OCI-LY1 (cell line): ENCODE measurements around the gene DGCR8.

Experiments used
- H2AFZ ChIP-seq: fragments of 200-600 bp; sonication (generic), shearing (Covaris generic); 2 replicates; pipeline ENCODE4 v1.6.0; 2014; ENCODE audit warnings: antibody characterized with exemption, mild to moderate bottlenecking, low read length
- H3F3A ChIP-seq: fragments of 200-600 bp; sonication (generic), shearing (Covaris generic); 2 replicates; pipeline ENCODE4 v1.6.0; 2014; ENCODE audit warnings: mild to moderate bottlenecking, antibody characterized with exemption, low read length, moderate library complexity; ENCODE audit not compliant: insufficient read depth
- H3K27ac ChIP-seq: fragments of 200-600 bp; sonication (generic); 2 replicates; pipeline ENCODE4 v1.5.1; 2014; ENCODE audit warnings: low read length, mixed run types, mild to moderate bottlenecking, low read depth; ENCODE audit not compliant: poor library complexity, severe bottlenecking
- H3K27me3 ChIP-seq: fragments of 200-600 bp; sonication (generic); 2 replicates; pipeline ENCODE4 v1.6.0; 2014; ENCODE audit warnings: antibody characterized with exemption, mild to moderate bottlenecking, low read length, moderate library complexity; ENCODE audit not compliant: insufficient read depth
- H3K36me3 ChIP-seq: fragments of 200-600 bp; sonication (generic); 2 replicates; pipeline ENCODE4 v1.6.1; 2014; ENCODE audit warnings: mild to moderate bottlenecking, antibody characterized with exemption, low read length, moderate library complexity, mixed read lengths; ENCODE audit not compliant: insufficient read depth
- H3K4me1 ChIP-seq: fragments of 200-600 bp; sonication (generic); 2 replicates; pipeline ENCODE4 v1.5.1; 2014; ENCODE audit warnings: mild to moderate bottlenecking, low read length, moderate library complexity; ENCODE audit not compliant: insufficient read depth, severe bottlenecking
- H3K4me2 ChIP-seq: fragments of 200-600 bp; sonication (generic), shearing (Covaris generic); 2 replicates; pipeline ENCODE4 v1.6.1; 2014; ENCODE audit warnings: low read length
- H3K4me3 ChIP-seq: fragments of 200-600 bp; sonication (generic); 2 replicates; pipeline ENCODE4 v1.5.1; 2014; ENCODE audit warnings: low read length, low read depth, mild to moderate bottlenecking, mixed read lengths; ENCODE audit not compliant: poor library complexity, severe bottlenecking
- H3K79me2 ChIP-seq: fragments of 200-600 bp; shearing (Covaris generic); 2 replicates; pipeline ENCODE4 v1.6.1; 2016; ENCODE audit warnings: mixed run types, low read length, mixed read lengths; ENCODE audit not compliant: insufficient read depth
- H3K9ac ChIP-seq: fragments of 200-600 bp; sonication (generic), shearing (Covaris generic); 2 replicates; pipeline ENCODE4 v1.6.1; 2014; ENCODE audit warnings: mild to moderate bottlenecking, low read length, mixed read lengths
- H3K9me2 ChIP-seq: fragments of 200-600 bp; sonication (generic), shearing (Covaris generic); 2 replicates; pipeline ENCODE4 v1.6.1; 2014; ENCODE audit warnings: low read depth, mild to moderate bottlenecking, low read length, mixed read lengths
- H3K9me3 ChIP-seq: fragments of 200-600 bp; shearing (Covaris generic); 2 replicates; pipeline ENCODE4 v1.6.1; 2014; ENCODE audit warnings: low read length, mixed read lengths
- H4K20me1 ChIP-seq: fragments of 200-600 bp; sonication (generic), shearing (Covaris generic); 2 replicates; pipeline ENCODE4 v1.6.0; 2016; ENCODE audit warnings: mild to moderate bottlenecking, low read length; ENCODE audit not compliant: insufficient read depth
- CTCF ChIP-seq: fragments of 200-600 bp; sonication (generic), shearing (Covaris generic); IDR thresholded peaks from 2 replicates; pipeline ENCODE4 v1.5.1; 2017; ENCODE audit warnings: mild to moderate bottlenecking, antibody characterized with exemption, low read length, moderate library complexity, mixed read lengths
- EZH2 ChIP-seq: fragments of 200-600 bp; sonication (generic), shearing (Covaris generic); IDR thresholded peaks from 2 replicates; pipeline ENCODE4 v1.8.0; 2017; ENCODE audit warnings: borderline replicate concordance, mixed run types, mild to moderate bottlenecking, antibody characterized with exemption, low read length, moderate library complexity, mixed read lengths

DGCR8 gene

GRCh38 chr22:20053407-20054033 is 26.5 kb upstream of the DGCR8 start:
- H3K79me2 ChIP-seq: no peaks in the 10 kb centered on the region
- H3K4me2 ChIP-seq: no peak overlapping the region
- H3F3A ChIP-seq: no peaks in the 10 kb centered on the region
- H3K9me3 ChIP-seq: no peaks in the 10 kb centered on the region
- H3K9ac ChIP-seq: no peak overlapping the region
- H4K20me1 ChIP-seq: no peaks in the 10 kb centered on the region
- no peak overlapping the region for H3K4me3 ChIP-seq
- H3K27me3 ChIP-seq: no peaks in the 10 kb centered on the region
- no peaks in the 10 kb centered on the region for H3K9me2 ChIP-seq
- no peak for TF ChIP-seq CTCF
- TF ChIP-seq EZH2: no peak
- H3K36me3 ChIP-seq: peaks cover 22% of the 10 kb centered on the region
- no peak overlapping the region for H2AFZ ChIP-seq
- H3K27ac ChIP-seq: no peak overlapping the region
- no peaks in the 10 kb centered on the region for H3K4me1 ChIP-seq

- TF ChIP-seq CTCF: no peak
- TF ChIP-seq EZH2: no peak
- H3F3A ChIP-seq: no peaks in the 10 kb centered on the region
- no peaks in the 10 kb centered on the region for H3K27me3 ChIP-seq
- no peaks in the 10 kb centered on the region for H3K9me3 ChIP-seq
- H3K79me2 ChIP-seq: no peaks in the 10 kb centered on the region
- no peak overlapping the region for H3K4me2 ChIP-seq
- H3K4me3 ChIP-seq: no peak overlapping the region
- no peak overlapping the region for H3K9ac ChIP-seq
- H4K20me1 ChIP-seq: no peaks in the 10 kb centered on the region
- H3K36me3 ChIP-seq: peaks cover 18% of the 10 kb centered on the region; the same call in 1 of the 2 replicates
- no peak overlapping the region for H2AFZ ChIP-seq
- no peaks in the 10 kb centered on the region for H3K4me1 ChIP-seq
- H3K9me2 ChIP-seq: no peaks in the 10 kb centered on the region
- no peak overlapping the region for H3K27ac ChIP-seq
These were observed 26.0 kb upstream of the DGCR8 start for GRCh38 chr22:20054034-20054427.

GRCh38 chr22:20054485-20054884 is 25.6 kb upstream of the DGCR8 start:
- TF ChIP-seq EZH2 (no peak), CTCF (no peak)
- Histone ChIP-seq H3K9me3 (no peaks in the 10 kb centered on the region), H3K27me3 (no peaks in the 10 kb centered on the region), H3K4me1 (no peaks in the 10 kb centered on the region), H3K4me3 (no peak overlapping the region), H3K27ac (no peak overlapping the region), H3K36me3 (peaks cover 16% of the 10 kb centered on the region; the same call in 1 of the 2 replicates), H3K4me2 (no peak overlapping the region), H3K9me2 (no peaks in the 10 kb centered on the region), H3F3A (no peaks in the 10 kb centered on the region), H4K20me1 (no peaks in the 10 kb centered on the region), H3K79me2 (no peaks in the 10 kb centered on the region), H2AFZ (no peak overlapping the region), H3K9ac (no peak overlapping the region)
